GM12874 (cell line): ENCODE measurements around the gene SOWAHA.
A peak's percentile ranks its signal among the peaks of the same experiment; 100 is the strongest.

Experiments used
- TF ChIP-seq, protein P1 (sequence below): IDR thresholded peaks from 2 replicates; pipeline ENCODE4 v1.5.1; 2011; ENCODE audit warnings: low read depth, mild to moderate bottlenecking, control low read depth, low read length, moderate library complexity; ENCODE audit not compliant: insufficient read depth

Gene SOWAHA

GRCh38 chr5:132807163-132807838, 5.8 kb upstream of the SOWAHA start:
- TF ChIP-seq, protein P1, sequence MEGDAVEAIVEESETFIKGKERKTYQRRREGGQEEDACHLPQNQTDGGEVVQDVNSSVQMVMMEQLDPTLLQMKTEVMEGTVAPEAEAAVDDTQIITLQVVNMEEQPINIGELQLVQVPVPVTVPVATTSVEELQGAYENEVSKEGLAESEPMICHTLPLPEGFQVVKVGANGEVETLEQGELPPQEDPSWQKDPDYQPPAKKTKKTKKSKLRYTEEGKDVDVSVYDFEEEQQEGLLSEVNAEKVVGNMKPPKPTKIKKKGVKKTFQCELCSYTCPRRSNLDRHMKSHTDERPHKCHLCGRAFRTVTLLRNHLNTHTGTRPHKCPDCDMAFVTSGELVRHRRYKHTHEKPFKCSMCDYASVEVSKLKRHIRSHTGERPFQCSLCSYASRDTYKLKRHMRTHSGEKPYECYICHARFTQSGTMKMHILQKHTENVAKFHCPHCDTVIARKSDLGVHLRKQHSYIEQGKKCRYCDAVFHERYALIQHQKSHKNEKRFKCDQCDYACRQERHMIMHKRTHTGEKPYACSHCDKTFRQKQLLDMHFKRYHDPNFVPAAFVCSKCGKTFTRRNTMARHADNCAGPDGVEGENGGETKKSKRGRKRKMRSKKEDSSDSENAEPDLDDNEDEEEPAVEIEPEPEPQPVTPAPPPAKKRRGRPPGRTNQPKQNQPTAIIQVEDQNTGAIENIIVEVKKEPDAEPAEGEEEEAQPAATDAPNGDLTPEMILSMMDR: peak; percentile 15; the same call in 1 of the 2 replicates

- TF ChIP-seq, protein P1: no peak
These were observed 4.7 kb upstream of the SOWAHA start for GRCh38 chr5:132808448-132808847.

DNA sequence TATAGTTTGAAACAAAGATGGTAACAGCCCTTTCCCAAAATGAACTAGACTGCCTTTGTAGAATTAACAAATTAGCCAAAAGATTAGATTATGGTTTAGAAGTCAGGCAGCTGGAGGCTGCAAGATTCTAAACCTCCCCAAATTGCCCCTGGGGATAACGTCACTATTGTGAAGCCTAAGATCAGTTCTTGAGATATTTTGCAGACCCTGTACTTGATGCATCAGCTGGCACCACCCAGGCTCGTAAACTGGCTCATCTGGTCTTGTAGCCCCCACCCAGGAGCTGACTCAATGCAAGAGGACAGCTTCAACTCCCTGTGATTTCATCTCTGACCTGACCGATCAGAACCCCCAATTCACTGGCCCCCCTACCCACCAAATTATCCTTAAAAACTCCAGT, 4.2 kb upstream of the SOWAHA start:
- TF ChIP-seq, protein P1: no peak

DNA sequence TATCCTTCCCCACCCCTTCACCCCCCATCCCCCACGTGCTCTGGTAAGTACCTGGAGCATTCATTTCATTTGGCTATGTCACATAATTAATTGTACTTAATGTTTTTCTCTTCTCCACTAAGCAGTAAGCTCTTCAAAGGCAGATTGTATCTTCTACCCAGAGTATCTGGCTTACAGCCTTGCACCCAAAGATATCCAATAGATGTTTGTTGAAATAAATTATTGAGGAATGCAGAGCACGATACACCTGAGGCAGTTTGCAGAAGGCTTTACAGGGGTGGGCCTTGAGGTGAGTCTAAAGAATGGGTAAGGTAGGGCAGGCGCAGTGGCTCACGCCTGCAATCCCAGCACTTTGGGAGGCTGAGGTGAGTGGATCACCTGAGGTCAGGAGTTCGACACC, 2.5 kb upstream of the SOWAHA start:
- TF ChIP-seq, protein P1: no peak

GRCh38 chr5:132812123-132812765, 858 bp upstream of the SOWAHA start:
- TF ChIP-seq, protein P1: no peak

DNA sequence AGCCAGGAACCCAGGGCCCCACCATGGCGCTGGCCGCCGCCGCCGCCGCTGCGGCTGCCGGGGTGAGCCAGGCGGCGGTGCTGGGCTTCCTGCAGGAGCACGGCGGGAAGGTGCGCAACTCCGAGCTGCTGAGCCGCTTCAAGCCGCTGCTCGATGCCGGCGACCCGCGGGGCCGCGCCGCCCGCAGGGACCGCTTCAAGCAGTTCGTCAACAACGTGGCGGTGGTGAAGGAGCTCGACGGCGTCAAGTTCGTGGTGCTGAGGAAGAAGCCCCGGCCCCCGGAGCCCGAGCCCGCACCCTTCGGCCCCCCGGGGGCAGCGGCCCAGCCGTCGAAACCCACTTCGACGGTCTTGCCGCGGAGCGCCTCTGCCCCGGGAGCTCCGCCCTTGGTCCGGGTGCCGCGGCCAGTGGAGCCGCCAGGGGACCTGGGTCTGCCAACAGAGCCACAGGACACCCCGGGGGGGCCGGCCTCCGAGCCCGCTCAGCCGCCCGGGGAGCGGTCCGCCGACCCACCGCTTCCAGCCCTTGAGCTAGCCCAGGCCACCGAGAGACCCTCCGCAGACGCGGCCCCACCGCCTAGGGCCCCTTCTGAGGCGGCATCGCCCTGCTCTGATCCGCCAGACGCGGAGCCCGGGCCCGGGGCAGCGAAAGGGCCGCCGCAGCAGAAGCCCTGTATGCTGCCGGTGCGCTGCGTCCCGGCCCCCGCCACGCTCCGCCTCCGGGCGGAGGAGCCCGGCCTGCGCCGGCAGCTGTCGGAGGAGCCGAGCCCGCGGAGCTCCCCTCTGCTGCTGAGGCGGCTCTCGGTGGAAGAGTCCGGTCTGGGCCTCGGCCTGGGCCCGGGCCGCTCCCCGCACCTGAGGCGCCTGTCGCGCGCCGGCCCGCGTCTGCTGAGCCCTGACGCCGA, 749 bp downstream of the SOWAHA start:
- TF ChIP-seq, protein P1: no peak
